Keratinocyte (primary cell): ENCODE results near the gene CTAG1A. TPM values are rescaled to one million over a fixed set of nuclear protein-coding genes. Genes with fewer than 3 reads are reported as not detected.
"Not testable (repeated sequence)": the region's sequence is repeated elsewhere in the genome, so short reads cannot be mapped to it uniquely, and the experiment has no call there.

ENCODE experiments used
- DNase-seq: peaks from one replicate; pipeline ENCODE4 v3.0.0-alpha.2; 2011; ENCODE audit warnings: low read depth, missing footprints, low spot score
- FAIRE-seq: peaks from 2 replicates; lab custom pipeline; 2011; peaks lifted over from hg19 to GRCh38; lab: Jason Lieb, UNC
- H2AFZ ChIP-seq: 2 replicates; pipeline ENCODE4 v1.6.0; 2012; ENCODE audit warnings: low read length, control low read depth, inconsistent platforms; ENCODE audit not compliant: control insufficient read depth
- H3K27ac ChIP-seq: 2 replicates; pipeline ENCODE4 v1.5.1; 2011; ENCODE audit warnings: low read length; ENCODE audit not compliant: control insufficient read depth, insufficient read depth
- H3K27me3 ChIP-seq: 3 replicates; pipeline ENCODE4 v1.6.0; 2011; ENCODE audit warnings: low read length; ENCODE audit not compliant: control insufficient read depth, insufficient read depth; ENCODE audit errors: extremely low read depth
- H3K36me3 ChIP-seq, 2 experiments: 2 replicates in 1 of 2; 3 replicates in 1 of 2; pipeline ENCODE4 v1.5.1; 2011; ENCODE audit warnings: low read length in 2 of 2, mild to moderate bottlenecking in 1 of 2; ENCODE audit not compliant: control insufficient read depth in 2 of 2, insufficient read depth in 2 of 2; ENCODE audit errors: extremely low read depth in 1 of 2
- H3K4me1 ChIP-seq: 3 replicates; pipeline ENCODE4 v1.5.1; 2011; ENCODE audit warnings: low read length; ENCODE audit not compliant: control insufficient read depth, insufficient read depth; ENCODE audit errors: extremely low read depth
- H3K4me2 ChIP-seq: 3 replicates; pipeline ENCODE4 v1.6.0; 2011; ENCODE audit warnings: low read depth, low read length; ENCODE audit not compliant: control insufficient read depth, insufficient read depth; ENCODE audit errors: extremely low read depth
- H3K4me3 ChIP-seq, 3 experiments: fragments of 200-600 bp in 1 of 3; sonication (generic) in 1 of 3; 2 replicates in 2 of 3; 3 replicates in 1 of 3; pipeline ENCODE4 v1.5.1; 2011 to 2016; ENCODE audit warnings: low read length in 3 of 3, mild to moderate bottlenecking in 3 of 3, control low read depth in 2 of 3, inconsistent platforms in 1 of 3, low read depth in 1 of 3, mixed read lengths in 1 of 3, mixed run types in 1 of 3, moderate library complexity in 1 of 3; ENCODE audit not compliant: control insufficient read depth in 2 of 3, insufficient read depth in 2 of 3; ENCODE audit errors: extremely low read depth in 1 of 3
- H3K79me2 ChIP-seq: 2 replicates; pipeline ENCODE4 v1.6.0; 2012; ENCODE audit warnings: low read length; ENCODE audit not compliant: control insufficient read depth, insufficient read depth
- H3K9ac ChIP-seq: 3 replicates; pipeline ENCODE4 v1.6.0; 2011; ENCODE audit warnings: low read length; ENCODE audit not compliant: control insufficient read depth, insufficient read depth; ENCODE audit errors: extremely low read depth
- H3K9me1 ChIP-seq: 3 replicates; pipeline ENCODE4 v1.6.0; 2011; ENCODE audit warnings: low read length; ENCODE audit not compliant: control insufficient read depth, insufficient read depth; ENCODE audit errors: extremely low read depth
- H3K9me3 ChIP-seq: 2 replicates; pipeline ENCODE4 v1.5.1; 2012; ENCODE audit warnings: low read depth, low read length; ENCODE audit not compliant: control insufficient read depth
- H4K20me1 ChIP-seq: 3 replicates; pipeline ENCODE4 v1.6.0; 2011; ENCODE audit warnings: low read length; ENCODE audit not compliant: control insufficient read depth, insufficient read depth; ENCODE audit errors: extremely low read depth
- dilution Hi-C: fragments of 300-500 bp; cut with MboI; formaldehyde crosslinking; loops from one replicate; pipeline ENCODE4 v1.7.0; 2020; ENCODE audit warnings: low sequenced_read_pairs; ENCODE audit not compliant: extremely low pct_ligation_motif_present
- polyA plus RNA-seq, 5 experiments: library from polyadenylated mRNA; depleted of rRNA in 3 of 5; stranded (reverse) in 3 of 5; stranded (forward) in 1 of 5; unstranded in 1 of 5; fragments of >200 nt; gene quantifications; 1 replicate in 1 of 5; 2 replicates in 3 of 5; 3 replicates in 1 of 5; pipeline versions ENCODE4 v1.2.1 to v1.2.3, GENCODE V29; 2011 to 2012; ENCODE audit warnings: missing spikeins in 2 of 5, low read depth in 1 of 5, low replicate concordance in 1 of 5

CTAG1A gene
- polyA plus RNA-seq, 1 donor (not counting 4 experiments of a cell fraction or from before 2014, with no cell fraction given), result not detected

GRCh38 chrX:154613586-154613985, 28.7 kb downstream of the CTAG1A start:
- H3K79me2 ChIP-seq, dilution Hi-C loops, H3K4me3 ChIP-seq, H3K36me3 ChIP-seq, DNase-seq, H3K4me2 ChIP-seq, H3K27me3 ChIP-seq, H3K9ac ChIP-seq, H3K27ac ChIP-seq, H3K4me1 ChIP-seq, H3K9me3 ChIP-seq, H3K9me1 ChIP-seq, H2AFZ ChIP-seq, H4K20me1 ChIP-seq: not testable (repeated sequence)
- FAIRE-seq, result peak; percentile 36

- H3K4me3 ChIP-seq, H4K20me1 ChIP-seq, H3K27me3 ChIP-seq, H3K9me1 ChIP-seq, FAIRE-seq, H3K36me3 ChIP-seq, H3K27ac ChIP-seq, H3K9me3 ChIP-seq, DNase-seq, H2AFZ ChIP-seq, H3K9ac ChIP-seq, dilution Hi-C loops, H3K4me1 ChIP-seq, H3K4me2 ChIP-seq, H3K79me2 ChIP-seq: not testable (repeated sequence)
These were observed 34.2 kb downstream of the CTAG1A start, which contains the start of gene CTAG1B for GRCh38 chrX:154619182-154619581. CTAG1B (minus strand) TSS chrX:154619282; CDS start chrX:154619218, 64 bp downstream.

- DNase-seq, H3K27me3 ChIP-seq, H3K4me1 ChIP-seq, H3K4me3 ChIP-seq, dilution Hi-C loops, H3K79me2 ChIP-seq, H3K4me2 ChIP-seq, H3K27ac ChIP-seq, H2AFZ ChIP-seq, H4K20me1 ChIP-seq, H3K9me1 ChIP-seq, H3K36me3 ChIP-seq, H3K9me3 ChIP-seq, H3K9ac ChIP-seq: not testable (repeated sequence)
- peak; percentile 57 for FAIRE-seq
These were observed 36.0 kb downstream of the CTAG1A start for GRCh38 chrX:154620767-154621414.

- H3K4me3 ChIP-seq, H3K9ac ChIP-seq, H3K27me3 ChIP-seq, H3K79me2 ChIP-seq, H3K27ac ChIP-seq, H4K20me1 ChIP-seq, DNase-seq, H3K36me3 ChIP-seq, dilution Hi-C loops, H3K4me1 ChIP-seq, H3K9me1 ChIP-seq, H2AFZ ChIP-seq, H3K9me3 ChIP-seq, FAIRE-seq, H3K4me2 ChIP-seq: not testable (repeated sequence)
These were observed 44.0 kb downstream of the CTAG1A start for GRCh38 chrX:154628960-154629359.

- FAIRE-seq, H4K20me1 ChIP-seq, H3K27me3 ChIP-seq, H3K9ac ChIP-seq, H3K9me3 ChIP-seq, H2AFZ ChIP-seq, DNase-seq, H3K79me2 ChIP-seq, dilution Hi-C loops, H3K9me1 ChIP-seq, H3K36me3 ChIP-seq, H3K4me1 ChIP-seq, H3K4me3 ChIP-seq, H3K27ac ChIP-seq, H3K4me2 ChIP-seq: not testable (repeated sequence)
These were observed 46.0 kb downstream of the CTAG1A start for GRCh38 chrX:154630949-154631348.
